MM.1S (cell line): ENCODE measurements around the gene PTPRD.
"Not testable (repeated sequence)": the region's sequence is repeated elsewhere in the genome, so short reads cannot be mapped to it uniquely, and the experiment has no call there.

ENCODE experiments used
- EZH2 ChIP-seq: fragments of 300-600 bp; sonication (generic); optimal IDR thresholded peaks from 2 replicates; pipeline ENCODE3; 2017; ENCODE audit warnings: low read depth, mild to moderate bottlenecking, antibody characterized with exemption, low read length, mixed read lengths
- EZH2phosphoT487 ChIP-seq: fragments of 300-600 bp; sonication (generic); IDR thresholded peaks from 2 replicates; pipeline ENCODE4 v1.6.1; 2018; ENCODE audit warnings: antibody characterized with exemption, low read length
- TF ChIP-seq, protein P1 (sequence below): fragments of 300-600 bp; sonication (generic); IDR thresholded peaks from 2 replicates; pipeline ENCODE4 v1.5.1; 2016; ENCODE audit warnings: antibody characterized with exemption, low read length, mixed read lengths

DNA sequence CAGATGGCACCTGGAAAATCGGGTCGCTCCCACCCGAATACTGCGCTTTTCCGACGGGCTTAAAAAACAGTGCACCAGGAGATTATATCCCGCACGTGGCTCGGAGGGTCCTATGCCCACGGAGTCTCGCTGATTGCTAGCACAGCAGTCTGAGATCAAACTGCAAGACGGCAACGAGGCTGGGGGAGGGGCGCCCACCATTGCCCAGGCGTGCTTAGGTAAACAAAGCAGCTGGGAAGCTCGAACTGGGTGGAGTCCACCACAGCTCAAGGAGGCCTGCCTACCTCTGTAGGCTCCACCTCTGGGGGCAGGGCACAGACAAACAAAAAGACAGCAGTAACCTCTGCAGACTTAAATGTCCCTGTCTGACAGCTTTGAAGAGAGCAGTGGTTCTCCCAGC lies 681.3 kb downstream of the PTPRD start:
- TF ChIP-seq, protein P1, sequence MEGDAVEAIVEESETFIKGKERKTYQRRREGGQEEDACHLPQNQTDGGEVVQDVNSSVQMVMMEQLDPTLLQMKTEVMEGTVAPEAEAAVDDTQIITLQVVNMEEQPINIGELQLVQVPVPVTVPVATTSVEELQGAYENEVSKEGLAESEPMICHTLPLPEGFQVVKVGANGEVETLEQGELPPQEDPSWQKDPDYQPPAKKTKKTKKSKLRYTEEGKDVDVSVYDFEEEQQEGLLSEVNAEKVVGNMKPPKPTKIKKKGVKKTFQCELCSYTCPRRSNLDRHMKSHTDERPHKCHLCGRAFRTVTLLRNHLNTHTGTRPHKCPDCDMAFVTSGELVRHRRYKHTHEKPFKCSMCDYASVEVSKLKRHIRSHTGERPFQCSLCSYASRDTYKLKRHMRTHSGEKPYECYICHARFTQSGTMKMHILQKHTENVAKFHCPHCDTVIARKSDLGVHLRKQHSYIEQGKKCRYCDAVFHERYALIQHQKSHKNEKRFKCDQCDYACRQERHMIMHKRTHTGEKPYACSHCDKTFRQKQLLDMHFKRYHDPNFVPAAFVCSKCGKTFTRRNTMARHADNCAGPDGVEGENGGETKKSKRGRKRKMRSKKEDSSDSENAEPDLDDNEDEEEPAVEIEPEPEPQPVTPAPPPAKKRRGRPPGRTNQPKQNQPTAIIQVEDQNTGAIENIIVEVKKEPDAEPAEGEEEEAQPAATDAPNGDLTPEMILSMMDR = not testable (repeated sequence)
- not testable (repeated sequence) for TF ChIP-seq EZH2phosphoT487, EZH2
